Measurements from ENCODE around the gene ANAPC10.

Gene ANAPC10

GRCh38 chr4:145056325-145057130 is 41.5 kb downstream of the ANAPC10 start:
- in situ Hi-C loops (cut with HindIII; ENCODE audit: low pct_unique_long_range_greater_than_20kb, low sequenced_read_pairs) = no loop called here
- no peak for TF ChIP-seq JUND (IDR thresholded peaks at IDR 0.05; ENCODE audit: low read depth)
- DNase-seq (ENCODE audit: low read depth in 1 of 2, low spot score in 1 of 2) = no peak

DNA sequence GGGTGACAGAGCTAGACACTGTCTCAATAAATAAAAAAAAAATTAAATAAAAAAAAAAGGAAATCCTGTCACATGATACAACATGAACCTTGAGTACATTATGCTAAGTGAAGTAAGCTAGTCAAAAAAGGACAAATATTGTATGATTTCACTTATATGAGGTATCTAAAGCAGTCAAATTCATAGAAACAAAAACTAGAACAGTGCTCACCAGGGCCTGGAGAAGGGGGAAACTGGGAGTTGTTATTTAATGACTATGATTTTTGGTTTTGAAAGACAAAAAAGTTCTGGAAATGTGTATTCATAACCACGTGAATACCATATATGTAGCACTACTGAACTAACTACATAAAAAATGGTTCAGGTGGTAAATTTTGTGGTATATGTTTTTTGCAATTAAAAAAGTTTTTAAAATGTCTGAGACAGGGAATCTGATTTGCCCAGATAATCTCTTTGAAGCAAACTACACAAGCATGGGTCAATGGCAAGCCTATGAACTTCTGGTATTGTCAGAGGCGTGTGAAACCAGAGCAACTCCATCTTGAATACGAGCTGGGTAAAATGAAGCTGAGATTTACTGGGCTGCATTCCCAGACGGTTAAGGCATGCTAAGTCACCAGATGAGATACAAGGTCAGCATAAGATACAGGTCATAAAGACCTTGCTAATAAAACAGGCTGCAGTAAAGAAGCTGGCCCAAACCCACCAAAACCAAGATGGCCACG is 42.3 kb downstream of the ANAPC10 start:
- no peak for DNase-seq (ENCODE audit: low read depth in 1 of 2, low spot score in 1 of 2)
- in situ Hi-C loops (cut with HindIII; ENCODE audit: low pct_unique_long_range_greater_than_20kb, low sequenced_read_pairs) = no loop called here

GRCh38 chr4:145049241-145049640 is 48.8 kb downstream of the ANAPC10 start:
- in situ Hi-C loops (cut with HindIII; ENCODE audit: low pct_unique_long_range_greater_than_20kb, low sequenced_read_pairs) = no loop called here
- no peak for DNase-seq (ENCODE audit: low read depth in 1 of 2, low spot score in 1 of 2)
- no peak for TF ChIP-seq JUND (IDR thresholded peaks at IDR 0.05; ENCODE audit: low read depth)

More for the DNA sequence above, 42.3 kb downstream of the ANAPC10 start:
- no peak for TF ChIP-seq JUND (IDR thresholded peaks at IDR 0.05; ENCODE audit: low read depth)

GRCh38 chr4:145048817-145049216 is 49.2 kb downstream of the ANAPC10 start:
- no peak for DNase-seq (ENCODE audit: low read depth in 1 of 2, low spot score in 1 of 2)
- in situ Hi-C loops (cut with HindIII; ENCODE audit: low pct_unique_long_range_greater_than_20kb, low sequenced_read_pairs) = no loop called here
- no peak for TF ChIP-seq JUND (IDR thresholded peaks at IDR 0.05; ENCODE audit: low read depth)

DNA sequence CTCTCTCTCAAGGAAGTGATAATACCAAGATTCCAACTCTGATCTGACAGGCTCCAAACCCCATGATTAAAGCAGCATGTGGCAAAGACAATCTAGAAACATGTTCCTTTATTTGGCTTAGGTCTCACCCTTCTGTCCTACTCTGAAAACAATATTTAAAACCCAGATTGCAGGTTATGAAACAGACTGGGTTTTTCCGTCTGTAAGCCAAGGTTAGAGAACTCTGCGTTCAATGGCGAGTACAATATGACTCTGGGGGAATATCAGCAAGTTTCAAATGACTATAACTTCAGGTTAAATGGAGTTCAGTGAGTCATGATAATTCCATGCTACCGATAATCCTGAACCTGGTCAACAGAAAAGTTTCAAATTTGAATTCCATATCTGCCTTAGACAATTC is 50.8 kb downstream of the ANAPC10 start:
- in situ Hi-C loops (cut with HindIII; ENCODE audit: low pct_unique_long_range_greater_than_20kb, low sequenced_read_pairs) = no loop called here
- no peak for TF ChIP-seq JUND (IDR thresholded peaks at IDR 0.05; ENCODE audit: low read depth)
- DNase-seq (ENCODE audit: low read depth in 1 of 2, low spot score in 1 of 2) = no peak

DNA sequence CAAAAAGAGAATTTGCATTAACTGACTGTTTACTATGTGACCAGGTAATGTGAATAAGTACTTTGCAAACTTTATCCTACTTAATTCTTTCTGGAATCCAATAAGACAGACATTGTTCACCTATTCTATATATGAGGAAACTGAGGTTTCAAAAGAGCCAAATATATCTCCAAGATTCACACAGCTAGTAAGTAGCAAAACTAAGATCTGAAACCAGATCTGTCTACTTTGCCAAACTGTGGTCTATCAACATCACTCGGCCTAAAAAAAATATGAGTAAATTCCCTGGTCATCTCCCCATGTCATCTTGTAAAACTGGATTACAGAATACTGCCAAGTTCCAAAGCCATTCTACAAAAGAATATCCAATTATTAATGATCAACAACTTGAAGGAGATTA is 52.8 kb downstream of the ANAPC10 start:
- in situ Hi-C loops (cut with HindIII; ENCODE audit: low pct_unique_long_range_greater_than_20kb, low sequenced_read_pairs) = no loop called here
- DNase-seq (ENCODE audit: low read depth in 1 of 2, low spot score in 1 of 2) = no peak
- no peak for TF ChIP-seq JUND (IDR thresholded peaks at IDR 0.05; ENCODE audit: low read depth)

DNA sequence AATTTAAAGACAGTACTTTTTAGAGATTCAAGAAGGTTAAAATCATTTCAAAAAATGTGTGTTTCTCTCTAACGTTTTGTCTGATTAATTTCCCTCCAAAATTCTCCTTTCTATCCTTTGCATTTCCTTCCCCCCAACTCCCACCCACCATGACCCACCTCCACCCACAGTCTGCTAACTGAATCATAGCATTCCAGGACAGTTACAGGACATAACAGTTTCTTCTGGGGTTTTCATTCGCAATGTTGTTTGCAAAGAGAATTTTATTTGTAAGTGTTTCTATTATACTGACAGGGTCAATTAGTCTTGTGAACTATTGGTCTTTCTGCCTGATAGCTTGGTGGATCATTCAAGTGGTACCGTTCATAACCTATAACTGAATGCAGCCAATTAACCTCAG is 53.7 kb downstream of the ANAPC10 start:
- in situ Hi-C loops (cut with HindIII; ENCODE audit: low pct_unique_long_range_greater_than_20kb, low sequenced_read_pairs) = no loop called here
- no peak for DNase-seq (ENCODE audit: low read depth in 1 of 2, low spot score in 1 of 2)
- no peak for TF ChIP-seq JUND (IDR thresholded peaks at IDR 0.05; ENCODE audit: low read depth)

DNA sequence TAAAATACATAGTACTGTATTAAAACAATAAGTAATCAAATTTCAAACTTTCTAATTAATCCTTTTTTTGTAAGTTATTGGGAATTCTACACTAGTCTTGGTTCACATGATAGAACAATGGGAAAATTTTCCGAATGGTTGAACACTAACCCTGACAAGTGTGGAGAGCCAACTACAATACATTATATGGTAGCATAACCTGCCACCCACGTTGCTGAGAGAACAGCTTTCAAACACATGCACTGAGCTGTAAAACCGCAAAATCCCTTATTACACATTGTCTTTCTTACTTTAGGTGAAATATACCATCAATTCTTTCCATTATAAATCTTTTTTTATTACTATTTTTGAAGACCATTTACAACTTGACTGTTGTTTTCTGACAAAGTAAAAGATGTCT is 54.7 kb downstream of the ANAPC10 start:
- in situ Hi-C loops (cut with HindIII; ENCODE audit: low pct_unique_long_range_greater_than_20kb, low sequenced_read_pairs) = no loop called here
- no peak for DNase-seq (ENCODE audit: low read depth in 1 of 2, low spot score in 1 of 2)
- TF ChIP-seq JUND (IDR thresholded peaks at IDR 0.05; ENCODE audit: low read depth) = no peak

DNA sequence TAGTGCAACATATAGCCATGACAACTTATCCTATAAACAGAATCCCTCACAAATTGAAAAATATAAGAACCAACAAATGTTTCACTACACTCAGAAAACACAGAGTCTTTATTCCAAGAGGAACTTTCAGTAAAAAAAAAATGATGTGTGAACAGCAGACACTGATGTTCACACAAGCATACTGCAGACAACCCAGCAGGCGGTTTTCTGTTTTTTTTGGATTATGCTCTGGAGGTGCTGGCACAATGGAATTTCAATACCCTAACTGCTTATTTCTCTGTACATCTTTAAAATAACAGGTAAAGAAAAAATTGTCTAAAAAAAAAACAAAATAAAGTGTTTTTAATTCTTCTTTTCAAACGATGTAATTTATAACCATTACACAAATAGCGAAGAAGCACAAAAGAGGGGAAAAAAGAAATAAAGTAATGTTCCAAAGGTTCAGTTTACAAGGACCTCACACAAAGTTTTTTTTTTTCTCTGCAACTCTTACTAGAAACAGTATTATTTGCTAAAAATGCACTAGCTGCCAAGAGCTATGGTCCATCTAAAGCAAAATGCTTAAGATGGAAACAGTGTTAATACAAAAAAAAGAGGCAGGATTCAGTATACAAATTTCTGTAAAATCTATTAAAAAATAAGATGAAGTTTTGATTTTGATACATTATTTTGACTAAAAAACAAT is 55.3 kb downstream of the ANAPC10 start:
- in situ Hi-C loops (cut with HindIII; ENCODE audit: low pct_unique_long_range_greater_than_20kb, low sequenced_read_pairs) = no loop called here
- no peak for DNase-seq (ENCODE audit: low read depth in 1 of 2, low spot score in 1 of 2)
- no peak for TF ChIP-seq JUND (IDR thresholded peaks at IDR 0.05; ENCODE audit: low read depth)

- in situ Hi-C loops (cut with HindIII; ENCODE audit: low pct_unique_long_range_greater_than_20kb, low sequenced_read_pairs) = no loop called here
- no peak for DNase-seq (ENCODE audit: low read depth in 1 of 2, low spot score in 1 of 2)
- no peak for TF ChIP-seq JUND (IDR thresholded peaks at IDR 0.05; ENCODE audit: low read depth)
Observed at GRCh38 chr4:145041378-145041777, 56.6 kb downstream of the ANAPC10 start.

GRCh38 chr4:145035494-145036136 is 62.4 kb downstream of the ANAPC10 start:
- no peak for DNase-seq (ENCODE audit: low read depth in 1 of 2, low spot score in 1 of 2)
- no peak for TF ChIP-seq JUND (IDR thresholded peaks at IDR 0.05; ENCODE audit: low read depth)
- in situ Hi-C loops (cut with HindIII; ENCODE audit: low pct_unique_long_range_greater_than_20kb, low sequenced_read_pairs) = no loop called here

DNA sequence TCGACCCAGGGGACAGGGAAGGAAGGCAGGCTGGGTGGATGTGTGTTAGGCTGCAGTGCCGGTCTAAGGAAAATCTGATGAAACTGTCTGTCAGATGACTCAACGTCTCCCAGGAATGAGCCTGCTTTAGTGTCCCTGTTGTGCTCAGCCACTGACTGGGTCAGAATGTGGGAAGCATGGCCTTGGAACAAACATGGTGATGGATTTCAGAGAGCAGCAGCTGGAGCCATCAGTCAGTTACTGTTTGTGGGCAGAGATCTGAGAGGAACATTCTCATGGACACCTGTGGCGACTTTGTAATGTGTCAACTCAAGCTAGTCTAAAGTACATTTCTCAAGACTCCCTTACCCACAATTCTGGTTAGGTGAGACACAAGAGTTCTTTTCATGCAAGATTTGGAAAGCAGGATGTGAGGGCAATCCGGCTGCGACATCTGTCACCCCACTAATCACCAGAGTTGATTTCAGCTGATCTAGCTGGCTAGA is 63.2 kb downstream of the ANAPC10 start:
- DNase-seq (ENCODE audit: low read depth in 1 of 2, low spot score in 1 of 2) = no peak
- in situ Hi-C loops (cut with HindIII; ENCODE audit: low pct_unique_long_range_greater_than_20kb, low sequenced_read_pairs) = no loop called here
- no peak for TF ChIP-seq JUND (IDR thresholded peaks at IDR 0.05; ENCODE audit: low read depth)

Measured in T47D (cell line).